Smooth muscle cell (in vitro differentiated cells): ENCODE measurements around the gene CLSTN2. TPM values are rescaled to one million over a fixed set of nuclear protein-coding genes. Genes with fewer than 3 reads are reported as not detected.

ENCODE experiments used
- DNase-seq: peaks from one replicate; lab custom pipeline; 2025; ENCODE audit not compliant: unreplicated experiment; lab: John Stamatoyannopoulos, UW
- H2AFZ ChIP-seq: fragments of 200-600 bp; sonication (generic); 2 replicates; pipeline ENCODE4 v1.6.0; 2016; ENCODE audit warnings: antibody characterized with exemption, low read depth, mild to moderate bottlenecking
- H3F3A ChIP-seq: fragments of 200-600 bp; sonication (generic); 2 replicates; pipeline ENCODE4 v1.6.0; 2017; ENCODE audit warnings: antibody characterized with exemption, low read depth
- H3K27ac ChIP-seq: fragments of 200-600 bp; sonication (generic); 2 replicates; pipeline ENCODE4 v1.5.1; 2016; ENCODE audit warnings: low read depth, mild to moderate bottlenecking
- H3K27me3 ChIP-seq: fragments of 200-600 bp; sonication (generic); 2 replicates; pipeline ENCODE4 v1.6.1; 2016; ENCODE audit warnings: low read depth, mild to moderate bottlenecking
- H3K36me3 ChIP-seq: fragments of 200-600 bp; sonication (generic); 2 replicates; pipeline ENCODE4 v1.5.1; 2016; ENCODE audit warnings: low read depth
- H3K4me1 ChIP-seq: fragments of 200-600 bp; sonication (generic); 2 replicates; pipeline ENCODE4 v1.5.1; 2016; ENCODE audit warnings: low read depth
- H3K4me2 ChIP-seq: fragments of 200-600 bp; sonication (generic); 2 replicates; pipeline ENCODE4 v1.6.0; 2016; ENCODE audit warnings: mild to moderate bottlenecking
- H3K4me3 ChIP-seq: fragments of 200-600 bp; sonication (generic); 2 replicates; pipeline ENCODE4 v1.5.1; 2016; ENCODE audit warnings: mild to moderate bottlenecking
- H3K79me2 ChIP-seq: fragments of 200-600 bp; sonication (generic); 2 replicates; pipeline ENCODE4 v1.6.0; 2016; ENCODE audit warnings: low read depth, mild to moderate bottlenecking
- H3K9ac ChIP-seq: fragments of 200-600 bp; sonication (generic); 2 replicates; pipeline ENCODE4 v1.6.0; 2016; ENCODE audit warnings: low read depth
- H3K9me3 ChIP-seq: fragments of 200-600 bp; sonication (generic); replicated peaks from 2 replicates; pipeline ENCODE4 v1.5.1; 2016; ENCODE audit warnings: low read depth
- H4K20me1 ChIP-seq: fragments of 200-600 bp; sonication (generic); 2 replicates; pipeline ENCODE4 v1.6.0; 2016; ENCODE audit warnings: low read depth
- WGBS: methylation state at CpG from one replicate; pipeline ENCODE4 v1.1.7; 2016; ENCODE audit warnings: low lambda C conversion rate; 5-methylcytosine and 5-hydroxymethylcytosine counted together
- polyA plus RNA-seq: library from polyadenylated mRNA; unstranded; fragments of >200 nt; fragmentation: Nextera tagmentation; extraction: Ambion mirVana; gene quantifications from 2 replicates; pipeline ENCODE4 v1.2.1, GENCODE V29; 2016
- total RNA-seq: library from RNA; depleted of rRNA; stranded (reverse); fragments of >200 nt; gene quantifications from 2 replicates; pipeline ENCODE4 v1.2.3, GENCODE V29; 2014
- TF ChIP-seq, protein P1 (sequence below): fragments of 200-600 bp; sonication (generic); IDR thresholded peaks from 2 replicates; pipeline ENCODE4 v1.5.1; 2017; ENCODE audit warnings: borderline replicate concordance, mild to moderate bottlenecking, antibody characterized with exemption; ENCODE audit not compliant: insufficient read depth, poor library complexity, severe bottlenecking

CLSTN2 gene
- total and polyA plus RNA-seq, 2 experiments from 2014 or later, result 0.91 to 1.5 TPM

DNA sequence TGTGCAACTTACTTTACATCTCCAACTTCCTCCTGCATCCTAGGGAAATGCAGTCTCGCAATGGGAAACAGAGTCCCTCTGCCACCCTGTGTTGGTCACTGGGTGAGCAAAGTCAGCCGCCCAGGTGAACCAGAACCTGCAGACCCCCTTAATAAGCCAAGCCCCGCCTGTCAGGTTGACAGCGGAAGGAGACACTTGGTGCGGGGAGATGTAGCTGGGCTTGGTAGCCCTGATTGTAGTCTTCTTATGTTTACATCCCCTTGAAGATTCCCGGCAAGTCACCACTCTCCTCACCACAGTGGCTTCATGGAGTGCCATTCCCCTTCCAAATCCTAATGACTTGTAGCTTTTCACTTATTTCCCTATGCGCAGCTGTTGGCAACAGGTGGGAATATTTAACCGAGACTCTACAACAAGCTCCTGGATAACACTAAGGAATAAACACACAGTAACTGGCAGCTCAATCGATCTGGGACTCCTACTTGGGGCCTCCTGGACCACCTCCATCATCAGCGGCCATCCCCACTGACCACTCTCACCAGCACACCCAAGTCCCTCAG is 17.7 kb upstream of the CLSTN2 start:
- Histone ChIP-seq H3F3A (no peaks in the 10 kb centered on the region), H3K9me3 (no peaks in the 10 kb centered on the region), H3K4me2 (no peak overlapping the region), H3K4me3 (no peak overlapping the region), H3K36me3 (no peaks in the 10 kb centered on the region), H3K27me3 (no peaks in the 10 kb centered on the region), H3K79me2 (no peaks in the 10 kb centered on the region), H2AFZ (no peak overlapping the region), H3K4me1 (no peaks in the 10 kb centered on the region), H3K9ac (no peak overlapping the region), H3K27ac (no peak overlapping the region), H4K20me1 (no peaks in the 10 kb centered on the region)
- WGBS, result 94% methylated on average over 10 of the region's 10 CpGs
- no peak for DNase-seq
- TF ChIP-seq, protein P1, sequence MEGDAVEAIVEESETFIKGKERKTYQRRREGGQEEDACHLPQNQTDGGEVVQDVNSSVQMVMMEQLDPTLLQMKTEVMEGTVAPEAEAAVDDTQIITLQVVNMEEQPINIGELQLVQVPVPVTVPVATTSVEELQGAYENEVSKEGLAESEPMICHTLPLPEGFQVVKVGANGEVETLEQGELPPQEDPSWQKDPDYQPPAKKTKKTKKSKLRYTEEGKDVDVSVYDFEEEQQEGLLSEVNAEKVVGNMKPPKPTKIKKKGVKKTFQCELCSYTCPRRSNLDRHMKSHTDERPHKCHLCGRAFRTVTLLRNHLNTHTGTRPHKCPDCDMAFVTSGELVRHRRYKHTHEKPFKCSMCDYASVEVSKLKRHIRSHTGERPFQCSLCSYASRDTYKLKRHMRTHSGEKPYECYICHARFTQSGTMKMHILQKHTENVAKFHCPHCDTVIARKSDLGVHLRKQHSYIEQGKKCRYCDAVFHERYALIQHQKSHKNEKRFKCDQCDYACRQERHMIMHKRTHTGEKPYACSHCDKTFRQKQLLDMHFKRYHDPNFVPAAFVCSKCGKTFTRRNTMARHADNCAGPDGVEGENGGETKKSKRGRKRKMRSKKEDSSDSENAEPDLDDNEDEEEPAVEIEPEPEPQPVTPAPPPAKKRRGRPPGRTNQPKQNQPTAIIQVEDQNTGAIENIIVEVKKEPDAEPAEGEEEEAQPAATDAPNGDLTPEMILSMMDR, result no peak

GRCh38 chr3:139928708-139929505 is 6.1 kb upstream of the CLSTN2 start:
- no peak for DNase-seq
- WGBS, result 78% methylated on average over 4 of the region's 4 CpGs
- H3K27me3 ChIP-seq, result peaks cover 4% of the 10 kb centered on the region
- H3K9ac ChIP-seq, result no peak overlapping the region
- TF ChIP-seq, protein P1, result no peak
- H3K4me2 ChIP-seq, result no peak overlapping the region
- H3K4me1 ChIP-seq, result no peaks in the 10 kb centered on the region
- no peaks in the 10 kb centered on the region for H3K79me2 ChIP-seq
- no peaks in the 10 kb centered on the region for H3K36me3 ChIP-seq
- H3K4me3 ChIP-seq, result no peak overlapping the region
- H2AFZ ChIP-seq, result no peak overlapping the region
- H3F3A ChIP-seq, result no peaks in the 10 kb centered on the region
- no peaks in the 10 kb centered on the region for H4K20me1 ChIP-seq
- no peak overlapping the region for H3K27ac ChIP-seq
- no peaks in the 10 kb centered on the region for H3K9me3 ChIP-seq

- WGBS, result 93% methylated on average over 1 of the region's 1 CpG
- no peaks in the 10 kb centered on the region for H3K9me3 ChIP-seq
- DNase-seq, result no peak
- no peak overlapping the region for H3K4me3 ChIP-seq
- no peaks in the 10 kb centered on the region for H3K4me1 ChIP-seq
- H2AFZ ChIP-seq, result no peak overlapping the region
- peaks cover 5% of the 10 kb centered on the region for H3K27me3 ChIP-seq
- TF ChIP-seq, protein P1, result no peak
- H3K36me3 ChIP-seq, result no peaks in the 10 kb centered on the region
- no peaks in the 10 kb centered on the region for H3K79me2 ChIP-seq
- no peak overlapping the region for H3K4me2 ChIP-seq
- no peak overlapping the region for H3K27ac ChIP-seq
- no peaks in the 10 kb centered on the region for H3F3A ChIP-seq
- H4K20me1 ChIP-seq, result no peaks in the 10 kb centered on the region
- H3K9ac ChIP-seq, result no peak overlapping the region
Observed at GRCh38 chr3:139930211-139930610, 4.8 kb upstream of the CLSTN2 start.

GRCh38 chr3:139933766-139934165 is 1.2 kb upstream of the CLSTN2 start:
- H3K9me3 ChIP-seq, result no peaks in the 10 kb centered on the region
- no peak for DNase-seq
- peaks cover 25% of the 10 kb centered on the region for H3K27me3 ChIP-seq
- no peak overlapping the region for H3K4me3 ChIP-seq
- no peaks in the 10 kb centered on the region for H3F3A ChIP-seq
- peaks cover 4% of the 10 kb centered on the region for H3K4me1 ChIP-seq
- H3K27ac ChIP-seq, result no peak overlapping the region
- 31% methylated on average over 2 of the region's 2 CpGs for WGBS
- no peak overlapping the region for H3K9ac ChIP-seq
- no peaks in the 10 kb centered on the region for H4K20me1 ChIP-seq
- no peaks in the 10 kb centered on the region for H3K79me2 ChIP-seq
- TF ChIP-seq, protein P1, result no peak
- H3K36me3 ChIP-seq, result no peaks in the 10 kb centered on the region
- H3K4me2 ChIP-seq, result no peak overlapping the region
- no peak overlapping the region for H2AFZ ChIP-seq
